ENCODE results near the gene PTMA.
"Not testable (repeated sequence)": the region's sequence is repeated elsewhere in the genome, so short reads cannot be mapped to it uniquely, and the experiment has no call there.

The PTMA gene

GRCh38 chr2:231716666-231717280 lies 8.4 kb downstream of the PTMA start:
- FAIRE-seq, result no peak

GRCh38 chr2:231717281-231718171 lies 9.2 kb downstream of the PTMA start:
- FAIRE-seq, result no peak

- FAIRE-seq, result no peak
Observed at GRCh38 chr2:231718799-231719198, 10.5 kb downstream of the PTMA start.

GRCh38 chr2:231720292-231720986 lies 12.1 kb downstream of the PTMA start:
- no peak for FAIRE-seq

GRCh38 chr2:231720987-231721966 lies 13.0 kb downstream of the PTMA start:
- FAIRE-seq, result no peak

GRCh38 chr2:231722721-231723307 lies 14.5 kb downstream of the PTMA start:
- no peak for FAIRE-seq

- FAIRE-seq, result no peak
Observed at GRCh38 chr2:231725476-231725875, 17.2 kb downstream of the PTMA start.

GRCh38 chr2:231726276-231726675 lies 18.0 kb downstream of the PTMA start:
- no peak for FAIRE-seq

GRCh38 chr2:231727621-231728020 lies 19.3 kb downstream of the PTMA start:
- no peak for FAIRE-seq

- no peak for FAIRE-seq
Observed at GRCh38 chr2:231732604-231733003, 24.3 kb downstream of the PTMA start.

- FAIRE-seq, result no peak
Observed at GRCh38 chr2:231737761-231738160, 29.4 kb downstream of the PTMA start.

GRCh38 chr2:231743376-231744116 lies 35.2 kb downstream of the PTMA start:
- no peak for FAIRE-seq

GRCh38 chr2:231745303-231746038 lies 37.1 kb downstream of the PTMA start:
- no peak for FAIRE-seq

GRCh38 chr2:231748153-231748896 lies 40.0 kb downstream of the PTMA start:
- not testable (repeated sequence) for FAIRE-seq

- FAIRE-seq, result not testable (repeated sequence)
Observed at GRCh38 chr2:231749016-231749415, 40.7 kb downstream of the PTMA start.

- no peak for FAIRE-seq
Observed at GRCh38 chr2:231751042-231751815, 42.9 kb downstream of the PTMA start.

GRCh38 chr2:231752061-231752460 lies 43.7 kb downstream of the PTMA start:
- no peak for FAIRE-seq

GRCh38 chr2:231761735-231762134 lies 53.4 kb downstream of the PTMA start:
- no peak for FAIRE-seq
